HL-60/S4 (cell line): ENCODE data around the gene LBX2.

Source experiments
- in situ Hi-C: fragments of 300-500 bp; cut with MboI; formaldehyde crosslinking; loops from 2 replicates; pipeline ENCODE4 v1.14.3; 2022; ENCODE audit warnings: low sequenced_read_pairs

The LBX2 gene

GRCh38 chr2:74505448-74506246 lies 6.2 kb upstream of the LBX2 start:
- in situ Hi-C loops, result no loop called here

- in situ Hi-C loops, result no loop called here
Observed at GRCh38 chr2:74504591-74504990, 5.2 kb upstream of the LBX2 start.

GRCh38 chr2:74503506-74504475 lies 4.4 kb upstream of the LBX2 start:
- in situ Hi-C loops, result no loop called here

GRCh38 chr2:74502720-74503505 lies 3.5 kb upstream of the LBX2 start:
- in situ Hi-C loops, result no loop called here

- in situ Hi-C loops, result no loop called here
Observed at GRCh38 chr2:74502147-74502719, 2.8 kb upstream of the LBX2 start.

- in situ Hi-C loops, result no loop called here
Observed at GRCh38 chr2:74501335-74502071, 2.1 kb upstream of the LBX2 start.

GRCh38 chr2:74500578-74500946 lies 1.2 kb upstream of the LBX2 start:
- in situ Hi-C loops, result no loop called here

GRCh38 chr2:74499940-74500577 lies 656 bp upstream of the LBX2 start:
- in situ Hi-C loops, result no loop called here

GRCh38 chr2:74498500-74499266 lies 720 bp downstream of the LBX2 start:
- in situ Hi-C loops, result no loop called here

- in situ Hi-C loops, result no loop called here
Observed at GRCh38 chr2:74497777-74498499, 1.5 kb downstream of the LBX2 start.

- in situ Hi-C loops, result no loop called here
Observed at GRCh38 chr2:74496997-74497776, 2.2 kb downstream of the LBX2 start.

- in situ Hi-C loops, result no loop called here
Observed at GRCh38 chr2:74495440-74495839, 4.0 kb downstream of the LBX2 start.

- in situ Hi-C loops, result no loop called here
Observed at GRCh38 chr2:74493546-74493945, 5.9 kb downstream of the LBX2 start.

- in situ Hi-C loops, result no loop called here
Observed at GRCh38 chr2:74491648-74492544, 7.5 kb downstream of the LBX2 start.

GRCh38 chr2:74489906-74490305 lies 9.5 kb downstream of the LBX2 start:
- in situ Hi-C loops, result loop anchor here (10.0 kb wide), 1 partner anchor 95 kb away; no protein-coding TSS in a partner anchor
